ENCODE data around the gene CER1. TPM values are rescaled to one million over a fixed set of nuclear protein-coding genes. Genes with fewer than 3 reads are reported as not detected.

The CER1 gene
- total RNA-seq, 4 donors from 2014 or later, result 0.48 TPM; not detected in 3

GRCh38 chr9:14733133-14733532 is 10.6 kb upstream of the CER1 start:
- in situ Hi-C loops (cut with MboI; ENCODE audit: low pct_ligation_motif_present in 1 of 4, low pct_unique_long_range_greater_than_20kb in 1 of 4, low sequenced_read_pairs in 3 of 4) (no loop called here), intact Hi-C loops (cut with DNase I; ENCODE audit: low total_unique reads) (no loop called here)
- no peak overlapping the region for H3K27ac ChIP-seq
- no peaks in the 10 kb centered on the region for H3K4me1 ChIP-seq
- H3K27me3 ChIP-seq, result no peaks in the 10 kb centered on the region
- H3K9me3 ChIP-seq, result no peaks in the 10 kb centered on the region
- no peaks in the 10 kb centered on the region for H3K36me3 ChIP-seq
- DNase-seq, result no peak
- H3K4me3 ChIP-seq, result no peak overlapping the region
- TF ChIP-seq EP300 (IDR thresholded peaks at IDR 0.05; ENCODE audit: low read depth) (no peak), POLR2AphosphoS5 (IDR thresholded peaks at IDR 0.05) (no peak), CTCF (IDR thresholded peaks at IDR 0.05) (no peak), POLR2A (IDR thresholded peaks at IDR 0.05) (no peak)
- 77 to 87% methylated on average over 5 of the region's 5 CpGs for WGBS, 2 donors (ENCODE audit: low coverage in 1 of 2)

GRCh38 chr9:14731294-14731981 is 8.9 kb upstream of the CER1 start:
- WGBS, 2 donors (ENCODE audit: low coverage in 1 of 2), result 95 to 100% methylated on average over 1 of the region's 1 CpG

GRCh38 chr9:14730461-14730898 is 7.9 kb upstream of the CER1 start:
- no peak overlapping the region for H3K27ac ChIP-seq
- WGBS, 2 donors (ENCODE audit: low coverage in 1 of 2), result 70 to 92% methylated on average over 2 of the region's 2 CpGs
- DNase-seq, result no peak
- H3K9me3 ChIP-seq, result no peaks in the 10 kb centered on the region
- H3K36me3 ChIP-seq, result no peaks in the 10 kb centered on the region
- no peaks in the 10 kb centered on the region for H3K27me3 ChIP-seq
- intact Hi-C loops (cut with DNase I; ENCODE audit: low total_unique reads), result no loop called here
- in situ Hi-C loops (cut with MboI; ENCODE audit: low pct_ligation_motif_present in 1 of 4, low pct_unique_long_range_greater_than_20kb in 1 of 4, low sequenced_read_pairs in 3 of 4), result no loop called here
- H3K4me3 ChIP-seq, result no peak overlapping the region
- TF ChIP-seq CTCF (IDR thresholded peaks at IDR 0.05), result no peak
- no peak for TF ChIP-seq POLR2AphosphoS5 (IDR thresholded peaks at IDR 0.05)
- no peak for TF ChIP-seq EP300 (IDR thresholded peaks at IDR 0.05; ENCODE audit: low read depth)
- TF ChIP-seq POLR2A (IDR thresholded peaks at IDR 0.05), result no peak
- H3K4me1 ChIP-seq, result no peaks in the 10 kb centered on the region

More at GRCh38 chr9:14731294-14731981, 8.9 kb upstream of the CER1 start:
- Histone ChIP-seq H3K4me3 (no peak overlapping the region), H3K4me1 (no peaks in the 10 kb centered on the region), H3K36me3 (no peaks in the 10 kb centered on the region), H3K27ac (no peak overlapping the region), H3K9me3 (no peaks in the 10 kb centered on the region), H3K27me3 (no peaks in the 10 kb centered on the region)
- TF ChIP-seq POLR2A (IDR thresholded peaks at IDR 0.05) (no peak), POLR2AphosphoS5 (IDR thresholded peaks at IDR 0.05) (no peak), EP300 (IDR thresholded peaks at IDR 0.05; ENCODE audit: low read depth) (no peak), CTCF (IDR thresholded peaks at IDR 0.05) (no peak)
- intact Hi-C loops (cut with DNase I; ENCODE audit: low total_unique reads) (no loop called here), in situ Hi-C loops (cut with MboI; ENCODE audit: low pct_ligation_motif_present in 1 of 4, low pct_unique_long_range_greater_than_20kb in 1 of 4, low sequenced_read_pairs in 3 of 4) (no loop called here)
- no peak for DNase-seq

GRCh38 chr9:14723301-14723700 is 768 bp upstream of the CER1 start:
- H3K36me3 ChIP-seq, result no peaks in the 10 kb centered on the region
- no peak overlapping the region for H3K27ac ChIP-seq
- WGBS, 2 donors (ENCODE audit: low coverage in 1 of 2), result 67 to 73% methylated on average over 4 of the region's 4 CpGs
- in situ Hi-C loops (cut with MboI; ENCODE audit: low pct_ligation_motif_present in 1 of 4, low pct_unique_long_range_greater_than_20kb in 1 of 4, low sequenced_read_pairs in 3 of 4) (no loop called here), intact Hi-C loops (cut with DNase I; ENCODE audit: low total_unique reads) (no loop called here)
- no peaks in the 10 kb centered on the region for H3K9me3 ChIP-seq
- H3K27me3 ChIP-seq, result peaks cover 7% of the 10 kb centered on the region
- no peak for DNase-seq
- no peaks in the 10 kb centered on the region for H3K4me1 ChIP-seq
- H3K4me3 ChIP-seq, result no peak overlapping the region
- TF ChIP-seq POLR2A (IDR thresholded peaks at IDR 0.05), result no peak
- no peak for TF ChIP-seq CTCF (IDR thresholded peaks at IDR 0.05)
- no peak for TF ChIP-seq POLR2AphosphoS5 (IDR thresholded peaks at IDR 0.05)
- no peak for TF ChIP-seq EP300 (IDR thresholded peaks at IDR 0.05; ENCODE audit: low read depth)
